Neuronal stem cell (in vitro differentiated cells): ENCODE data around the gene LZTFL1.

ENCODE experiments used
- DNase-seq: peaks from one replicate; pipeline ENCODE4 v3.0.0-alpha.2; 2013; ENCODE audit warnings: low spot score
- H2AFZ ChIP-seq: one replicate; pipeline ENCODE4 v1.6.1; 2013; ENCODE audit warnings: mild to moderate bottlenecking, low read length, inconsistent platforms
- H2AK5ac ChIP-seq: 2 replicates; pipeline ENCODE4 v1.6.1; 2013; ENCODE audit warnings: low read depth, mild to moderate bottlenecking, inconsistent platforms, low read length, moderate library complexity, mixed read lengths
- H2BK120ac ChIP-seq: 2 replicates; pipeline ENCODE4 v1.6.1; 2013; ENCODE audit warnings: low read depth, mild to moderate bottlenecking, inconsistent platforms, low read length, moderate library complexity, mixed read lengths
- H2BK12ac ChIP-seq: one replicate; pipeline ENCODE4 v1.6.1; 2013; ENCODE audit warnings: low read length, inconsistent platforms
- H2BK15ac ChIP-seq: 2 replicates; pipeline ENCODE4 v1.6.1; 2013; ENCODE audit warnings: mild to moderate bottlenecking, low read length, inconsistent platforms, mixed read lengths
- H2BK5ac ChIP-seq: one replicate; pipeline ENCODE4 v1.6.1; 2013; ENCODE audit warnings: inconsistent platforms, mild to moderate bottlenecking, low read length, moderate library complexity
- H3K14ac ChIP-seq: one replicate; pipeline ENCODE4 v1.6.1; 2013; ENCODE audit warnings: low read length, inconsistent platforms
- H3K18ac ChIP-seq: 2 replicates; pipeline ENCODE4 v1.6.1; 2013; ENCODE audit warnings: low read length, inconsistent platforms
- H3K23ac ChIP-seq: 2 replicates; pipeline ENCODE4 v1.6.1; 2013; ENCODE audit warnings: low read depth, mild to moderate bottlenecking, mixed read lengths, low read length, inconsistent platforms; ENCODE audit not compliant: poor library complexity
- H3K27ac ChIP-seq: replicated peaks from 3 replicates; pipeline ENCODE4 v1.5.1; 2013; ENCODE audit warnings: low read length, inconsistent platforms
- H3K27me3 ChIP-seq, 3 experiments: 2 replicates each; pipeline ENCODE4 v1.6.1; 2013; ENCODE audit warnings: low read length in 3 of 3, mild to moderate bottlenecking in 2 of 3, inconsistent platforms in 1 of 3, low read depth in 1 of 3, mixed read lengths in 1 of 3, moderate library complexity in 1 of 3; ENCODE audit not compliant: control insufficient read depth in 3 of 3, insufficient read depth in 3 of 3
- H3K36me3 ChIP-seq, 2 donors: replicated peaks in 1 of 2; 2 replicates each; pipeline ENCODE4 v1.6.1; 2013; ENCODE audit warnings: low read length in 2 of 2; ENCODE audit not compliant: control insufficient read depth in 2 of 2, insufficient read depth in 2 of 2
- H3K4ac ChIP-seq: 2 replicates; pipeline ENCODE4 v1.6.1; 2013; ENCODE audit warnings: inconsistent platforms, mild to moderate bottlenecking, low read length, moderate library complexity
- H3K4me1 ChIP-seq, 2 donors: 1 replicate in 1 of 2; 2 replicates in 1 of 2; pipeline ENCODE4 v1.6.1; 2013; ENCODE audit warnings: low read length in 2 of 2, low read depth in 1 of 2; ENCODE audit not compliant: control insufficient read depth in 2 of 2, insufficient read depth in 1 of 2
- H3K4me2 ChIP-seq: one replicate; pipeline ENCODE4 v1.6.1; 2013; ENCODE audit warnings: mild to moderate bottlenecking, low read length, inconsistent platforms; ENCODE audit not compliant: insufficient read depth, poor library complexity, severe bottlenecking
- H3K4me3 ChIP-seq, 2 donors: 2 replicates each; pipeline ENCODE4 v1.5.1; 2013; ENCODE audit warnings: low read length in 2 of 2, mild to moderate bottlenecking in 2 of 2, inconsistent platforms in 1 of 2, moderate library complexity in 1 of 2
- H3K79me1 ChIP-seq: one replicate; pipeline ENCODE4 v1.6.1; 2013; ENCODE audit warnings: low read depth, mild to moderate bottlenecking, inconsistent platforms, low read length, moderate library complexity
- H3K9ac ChIP-seq: one replicate; pipeline ENCODE4 v1.6.1; 2013; ENCODE audit warnings: mild to moderate bottlenecking, low read depth, low read length, inconsistent platforms; ENCODE audit not compliant: poor library complexity
- H3K9me3 ChIP-seq, 2 donors: replicated peaks in 1 of 2; 2 replicates each; pipeline versions ENCODE3 to v1.6.1; 2013; ENCODE audit warnings: low read length in 2 of 2, mild to moderate bottlenecking in 2 of 2, inconsistent platforms in 1 of 2, low read depth in 1 of 2, mixed read lengths in 1 of 2, moderate library complexity in 1 of 2; ENCODE audit not compliant: control insufficient read depth in 2 of 2, insufficient read depth in 1 of 2
- H4K8ac ChIP-seq: one replicate; pipeline ENCODE4 v1.6.1; 2013; ENCODE audit warnings: low read depth, mild to moderate bottlenecking, inconsistent platforms, low read length, moderate library complexity
- H4K91ac ChIP-seq: one replicate; pipeline ENCODE4 v1.6.1; 2013; ENCODE audit warnings: low read length, low read depth, mild to moderate bottlenecking, inconsistent platforms; ENCODE audit not compliant: poor library complexity
- WGBS, 2 donors: extraction: QIAGEN DNeasy Blood & Tissue Kit; methylation state at CpG; one replicate each; pipeline ENCODE4 v1.1.7; 2013; ENCODE audit warnings: missing lambda C conversion rate in 2 of 2, mixed read lengths in 1 of 2; ENCODE audit not compliant: insufficient read length in 2 of 2, insufficient replicate concordance in 1 of 2; ENCODE audit errors: extremely low coverage in 2 of 2; 5-methylcytosine and 5-hydroxymethylcytosine counted together

LZTFL1 gene

GRCh38 chr3:45799586-45799985 is 42.3 kb downstream of the LZTFL1 start:
- Histone ChIP-seq H3K4ac (no peak overlapping the region), H3K79me1 (no peaks in the 10 kb centered on the region), H3K18ac (no peak overlapping the region), H3K4me2 (no peak overlapping the region), H2BK12ac (no peak overlapping the region), H3K4me3 (no peak overlapping the region), H4K91ac (no peak overlapping the region), H4K8ac (no peak overlapping the region), H2BK15ac (no peak overlapping the region), H3K4me1 (peaks cover 0 to 5% of the 10 kb centered on the region in 2 donors), H3K27ac (no peak overlapping the region), H3K9ac (no peak overlapping the region), H2BK5ac (no peak overlapping the region), H3K27me3 (peaks cover 11 to 52% (median 27%) of the 10 kb centered on the region in 3 experiments), H3K23ac (no peak overlapping the region), H3K14ac (no peak overlapping the region), H2AFZ (no peak overlapping the region), H2AK5ac (no peak overlapping the region), H2BK120ac (no peak overlapping the region), H3K36me3 (no peaks in the 10 kb centered on the region), H3K9me3 (no peaks in the 10 kb centered on the region)
- DNase-seq, result no peak
- WGBS, 2 donors, result no CpG with 5 or more reads among the region's 2 CpGs

- H3K14ac ChIP-seq, result no peak overlapping the region
- no peak overlapping the region for H3K4me3 ChIP-seq
- H4K91ac ChIP-seq, result no peak overlapping the region
- H3K27ac ChIP-seq, result no peak overlapping the region
- WGBS, 2 donors, result no CpG with 5 or more reads among the region's 4 CpGs
- DNase-seq, result no peak
- no peak overlapping the region for H2BK12ac ChIP-seq
- H3K4ac ChIP-seq, result no peak overlapping the region
- no peak overlapping the region for H2AFZ ChIP-seq
- H2BK15ac ChIP-seq, result no peak overlapping the region
- no peaks in the 10 kb centered on the region for H3K9me3 ChIP-seq
- H2AK5ac ChIP-seq, result no peak overlapping the region
- H3K4me1 ChIP-seq, result peaks cover 0 to 5% of the 10 kb centered on the region in 2 donors
- H3K27me3 ChIP-seq, result peaks cover 11 to 68% (median 32%) of the 10 kb centered on the region in 3 experiments
- H4K8ac ChIP-seq, result no peak overlapping the region
- H3K79me1 ChIP-seq, result no peaks in the 10 kb centered on the region
- no peaks in the 10 kb centered on the region for H3K36me3 ChIP-seq
- H3K9ac ChIP-seq, result no peak overlapping the region
- no peak overlapping the region for H2BK5ac ChIP-seq
- H3K4me2 ChIP-seq, result no peak overlapping the region
- H3K23ac ChIP-seq, result no peak overlapping the region
- H2BK120ac ChIP-seq, result no peak overlapping the region
- no peak overlapping the region for H3K18ac ChIP-seq
Measured at GRCh38 chr3:45798034-45798433, 43.9 kb downstream of the LZTFL1 start.

GRCh38 chr3:45796902-45797637 is 44.8 kb downstream of the LZTFL1 start:
- H3K4me3 ChIP-seq, result no peak overlapping the region
- WGBS, 2 donors, result no CpG with 5 or more reads among the region's 13 CpGs
- H3K27ac ChIP-seq, result no peak overlapping the region

GRCh38 chr3:45795882-45796765 is 45.8 kb downstream of the LZTFL1 start, which contains the start of gene SLC6A20:
SLC6A20 (minus strand) TSS chr3:45796536; CDS start chr3:45796419, 117 bp downstream.
- Histone ChIP-seq H3K9me3 (no peaks in the 10 kb centered on the region), H4K8ac (no peak within 1 kb of the TSS), H2BK120ac (no peak within 1 kb of the TSS), H2AFZ (peak within 1 kb of the TSS; percentile 83), H3K4me1 (peaks cover 0 to 5% of the 10 kb centered on the region in 2 donors), H3K18ac (peak within 1 kb of the TSS; percentile 54), H3K14ac (no peak within 1 kb of the TSS), H3K4me3 (peak within 1 kb of the TSS; percentile 37 to 83), H2AK5ac (peak within 1 kb of the TSS; percentile 61), H3K4me2 (peak within 1 kb of the TSS; percentile 90), H2BK5ac (no peak within 1 kb of the TSS), H2BK12ac (no peak within 1 kb of the TSS), H3K4ac (no peak within 1 kb of the TSS), H3K27me3 (peaks cover 11 to 86% (median 32%) of the 10 kb centered on the region in 3 experiments), H3K9ac (peak within 1 kb of the TSS; percentile 61), H3K79me1 (no peaks in the 10 kb centered on the region), H3K23ac (peak within 1 kb of the TSS; percentile 94), H3K27ac (no peak within 1 kb of the TSS), H2BK15ac (no peak within 1 kb of the TSS), H4K91ac (no peak within 1 kb of the TSS), H3K36me3 (no peaks in the 10 kb centered on the region)
- no CpG with 5 or more reads among the region's 91 CpGs for WGBS, 2 donors
- DNase-seq, result peak; percentile 41

More at GRCh38 chr3:45796902-45797637, 44.8 kb downstream of the LZTFL1 start:
- H4K8ac ChIP-seq, result no peak overlapping the region
- no peak overlapping the region for H2BK5ac ChIP-seq
- H3K23ac ChIP-seq, result no peak overlapping the region
- H2BK120ac ChIP-seq, result no peak overlapping the region
- H4K91ac ChIP-seq, result no peak overlapping the region
- no peak overlapping the region for H3K14ac ChIP-seq
- H3K36me3 ChIP-seq, result no peaks in the 10 kb centered on the region
- no peak overlapping the region for H2BK15ac ChIP-seq
- peaks cover 0 to 5% of the 10 kb centered on the region in 2 donors for H3K4me1 ChIP-seq
- no peaks in the 10 kb centered on the region for H3K79me1 ChIP-seq
- H2AK5ac ChIP-seq, result no peak overlapping the region
- no peak overlapping the region for H3K9ac ChIP-seq
- H3K4me2 ChIP-seq, result peak overlapping the region; percentile 90
- H3K4ac ChIP-seq, result no peak overlapping the region
- no peak overlapping the region for H2BK12ac ChIP-seq
- DNase-seq, result no peak
- peaks cover 11 to 77% (median 32%) of the 10 kb centered on the region in 3 experiments for H3K27me3 ChIP-seq
- H2AFZ ChIP-seq, result no peak overlapping the region
- H3K18ac ChIP-seq, result peak overlapping the region; percentile 42
- no peaks in the 10 kb centered on the region for H3K9me3 ChIP-seq
